Panc1 (cell line): ENCODE results near the gene MYRIP.

Source experiments
- POLR2AphosphoS5 ChIP-seq: IDR thresholded peaks from 2 replicates; pipeline ENCODE4 v1.6.1; 2012; ENCODE audit warnings: mild to moderate bottlenecking, low read depth, low read length, moderate library complexity
- SIN3A ChIP-seq: IDR thresholded peaks from 2 replicates; pipeline ENCODE4 v1.6.1; 2012; ENCODE audit warnings: low read depth, mild to moderate bottlenecking, low read length, moderate library complexity, borderline replicate concordance; ENCODE audit not compliant: insufficient read depth
- TCF7L2 ChIP-seq: IDR thresholded peaks from 2 replicates; pipeline ENCODE4 v1.6.1; 2011; ENCODE audit warnings: mild to moderate bottlenecking, low read depth, low read length, inconsistent platforms
- TF ChIP-seq, protein P1 (sequence below): fragments of 450-650 bp; IDR thresholded peaks from 2 replicates; pipeline ENCODE4 v1.5.1; 2017; ENCODE audit warnings: mild to moderate bottlenecking

DNA sequence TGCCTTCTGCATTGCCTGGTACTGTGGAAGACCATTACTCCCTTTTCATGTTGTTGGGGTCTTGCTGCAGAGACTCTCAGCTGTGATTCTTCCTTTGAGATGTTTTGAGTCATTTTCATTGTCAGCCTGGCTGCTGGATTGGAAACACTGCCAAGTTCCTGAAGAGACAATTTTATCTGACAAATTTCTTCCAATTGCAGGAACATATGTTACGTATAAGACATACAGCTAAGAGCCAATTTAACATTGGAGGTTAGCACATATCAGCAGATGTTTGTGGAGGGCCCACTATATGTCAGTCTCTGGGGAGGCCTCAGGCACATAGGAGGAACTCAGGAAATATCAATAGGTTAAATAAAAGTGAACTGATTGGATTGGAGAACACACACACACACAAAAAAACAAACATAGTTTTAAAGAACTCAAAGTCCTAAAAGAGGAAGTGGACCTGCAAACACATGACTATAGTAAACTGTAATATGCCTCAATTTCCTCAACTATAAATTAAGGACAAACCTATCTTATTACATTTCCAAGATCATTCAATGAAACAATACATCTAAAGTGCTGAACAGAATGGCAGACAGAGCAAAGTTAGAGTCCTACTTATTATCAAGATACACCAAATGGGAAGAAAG, 172.3 kb downstream of the MYRIP start:
- TF ChIP-seq POLR2AphosphoS5 (no peak), SIN3A (no peak), TCF7L2 (no peak)
- TF ChIP-seq, protein P1, sequence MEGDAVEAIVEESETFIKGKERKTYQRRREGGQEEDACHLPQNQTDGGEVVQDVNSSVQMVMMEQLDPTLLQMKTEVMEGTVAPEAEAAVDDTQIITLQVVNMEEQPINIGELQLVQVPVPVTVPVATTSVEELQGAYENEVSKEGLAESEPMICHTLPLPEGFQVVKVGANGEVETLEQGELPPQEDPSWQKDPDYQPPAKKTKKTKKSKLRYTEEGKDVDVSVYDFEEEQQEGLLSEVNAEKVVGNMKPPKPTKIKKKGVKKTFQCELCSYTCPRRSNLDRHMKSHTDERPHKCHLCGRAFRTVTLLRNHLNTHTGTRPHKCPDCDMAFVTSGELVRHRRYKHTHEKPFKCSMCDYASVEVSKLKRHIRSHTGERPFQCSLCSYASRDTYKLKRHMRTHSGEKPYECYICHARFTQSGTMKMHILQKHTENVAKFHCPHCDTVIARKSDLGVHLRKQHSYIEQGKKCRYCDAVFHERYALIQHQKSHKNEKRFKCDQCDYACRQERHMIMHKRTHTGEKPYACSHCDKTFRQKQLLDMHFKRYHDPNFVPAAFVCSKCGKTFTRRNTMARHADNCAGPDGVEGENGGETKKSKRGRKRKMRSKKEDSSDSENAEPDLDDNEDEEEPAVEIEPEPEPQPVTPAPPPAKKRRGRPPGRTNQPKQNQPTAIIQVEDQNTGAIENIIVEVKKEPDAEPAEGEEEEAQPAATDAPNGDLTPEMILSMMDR = no peak
